PC-3 (cell line): ENCODE measurements around the gene SF3B2. TPM values are rescaled to one million over a fixed set of nuclear protein-coding genes. Genes with fewer than 3 reads are reported as not detected.
"Not testable (repeated sequence)": the region's sequence is repeated elsewhere in the genome, so short reads cannot be mapped to it uniquely, and the experiment has no call there.

Source experiments
- ATAC-seq: fragments of 200-7000 bp; cut with Tn5 transposase; 2 replicates; pipeline ENCODE4 v1.9.1; 2020; ENCODE audit warnings: mild to moderate bottlenecking, moderate library complexity
- BruUV-seq: library from RNA; stranded (reverse); fragments of 400-500 nt; replicated peaks from 2 replicates; lab custom pipeline; 2021; lab: Mats Ljungman, UMichigan
- CTCF ChIA-PET: fragments of 300-600 bp; sonication (Branson Sonifier 250); formaldehyde crosslinking; loops from one replicate; lab custom pipeline; 2022; ENCODE audit warnings: antibody characterized with exemption; lab: Charles Lee
- POLR2A ChIA-PET: fragments of 300-600 bp; sonication (Branson Sonifier 250); formaldehyde crosslinking; loops from one replicate; lab custom pipeline; 2022; ENCODE audit warnings: antibody characterized with exemption; ENCODE audit not compliant: unreplicated experiment; lab: Charles Lee
- DNase-seq: peaks from one replicate; pipeline ENCODE4 v3.0.0-alpha.2; 2015
- H2AFZ ChIP-seq: fragments of 300-600 bp; sonication (generic); 2 replicates; pipeline ENCODE4 v1.6.0; 2016; ENCODE audit warnings: antibody characterized with exemption, low read length
- H3F3A ChIP-seq: fragments of 300-600 bp; sonication (generic); one replicate; pipeline ENCODE4 v1.6.0; 2017; ENCODE audit warnings: antibody characterized with exemption, low read length, control low read depth, mild to moderate bottlenecking; ENCODE audit not compliant: unreplicated experiment
- H3K27ac ChIP-seq: fragments of 300-600 bp; sonication (generic); 2 replicates; pipeline ENCODE4 v1.5.1; 2016; ENCODE audit warnings: mild to moderate bottlenecking, low read length
- H3K27me3 ChIP-seq: fragments of 300-600 bp; sonication (generic); 2 replicates; pipeline ENCODE4 v1.6.1; 2016; ENCODE audit warnings: low read length, mixed read lengths
- H3K36me3 ChIP-seq: fragments of 300-600 bp; sonication (generic); 2 replicates; pipeline ENCODE4 v1.6.1; 2016; ENCODE audit warnings: low read depth, mixed run types, low read length, mixed read lengths
- H3K4me1 ChIP-seq: fragments of 300-600 bp; sonication (generic); 2 replicates; pipeline ENCODE4 v1.5.1; 2016; ENCODE audit warnings: low read length; ENCODE audit not compliant: insufficient read depth
- H3K4me2 ChIP-seq: fragments of 300-600 bp; sonication (generic); 2 replicates; pipeline ENCODE4 v1.6.0; 2016; ENCODE audit warnings: low read length
- H3K4me3 ChIP-seq: fragments of 300-600 bp; sonication (generic); 2 replicates; pipeline ENCODE4 v1.5.1; 2016; ENCODE audit warnings: mild to moderate bottlenecking, low read length, mixed read lengths
- H3K79me2 ChIP-seq: fragments of 300-600 bp; sonication (generic); 2 replicates; pipeline ENCODE4 v1.6.1; 2017; ENCODE audit warnings: low read length, mixed read lengths
- H3K9ac ChIP-seq: fragments of 300-600 bp; sonication (generic); 2 replicates; pipeline ENCODE4 v1.6.0; 2016; ENCODE audit warnings: mild to moderate bottlenecking, low read length
- H3K9me2 ChIP-seq: fragments of 300-600 bp; sonication (generic); replicated peaks from 2 replicates; pipeline ENCODE4 v1.6.1; 2016; ENCODE audit warnings: mixed run types, low read length, mixed read lengths
- H3K9me3 ChIP-seq: fragments of 300-600 bp; sonication (generic); 2 replicates; pipeline ENCODE4 v1.6.1; 2016; ENCODE audit warnings: low read length, mixed read lengths
- H4K20me1 ChIP-seq: fragments of 300-600 bp; sonication (generic); 2 replicates; pipeline ENCODE4 v1.6.1; 2016; ENCODE audit warnings: low read length, mixed read lengths
- EZH2 ChIP-seq: fragments of 300-600 bp; sonication (generic); IDR thresholded peaks from one replicate; pipeline ENCODE4 v1.6.1; 2017; ENCODE audit warnings: antibody characterized with exemption, mild to moderate bottlenecking, low read length; ENCODE audit not compliant: unreplicated experiment
- EZH2phosphoT487 ChIP-seq: fragments of 300-600 bp; sonication (generic); IDR thresholded peaks from 2 replicates; pipeline ENCODE4 v1.6.1; 2018; ENCODE audit warnings: mild to moderate bottlenecking, antibody characterized with exemption, low read length, borderline replicate concordance
- intact Hi-C: fragments of 100-400 bp; cut with micrococcal nuclease; formaldehyde crosslinking; loops from 2 replicates; pipeline ENCODE4 v1.9.0; 2023
- total RNA-seq: library from RNA; depleted of rRNA; stranded (reverse); fragments of >200 nt; gene quantifications from 2 replicates; pipeline ENCODE4 v1.2.3, GENCODE V29; 2014
- TF ChIP-seq, protein P1 (sequence below): fragments of 300-600 bp; sonication (generic); conservative IDR thresholded peaks from 2 replicates; pipeline ENCODE4 v1.5.1; 2017; ENCODE audit warnings: antibody characterized with exemption, low read depth, mild to moderate bottlenecking, low read length

SF3B2 gene
- total RNA-seq, 1 experiment from 2014 or later: 241 TPM

DNA sequence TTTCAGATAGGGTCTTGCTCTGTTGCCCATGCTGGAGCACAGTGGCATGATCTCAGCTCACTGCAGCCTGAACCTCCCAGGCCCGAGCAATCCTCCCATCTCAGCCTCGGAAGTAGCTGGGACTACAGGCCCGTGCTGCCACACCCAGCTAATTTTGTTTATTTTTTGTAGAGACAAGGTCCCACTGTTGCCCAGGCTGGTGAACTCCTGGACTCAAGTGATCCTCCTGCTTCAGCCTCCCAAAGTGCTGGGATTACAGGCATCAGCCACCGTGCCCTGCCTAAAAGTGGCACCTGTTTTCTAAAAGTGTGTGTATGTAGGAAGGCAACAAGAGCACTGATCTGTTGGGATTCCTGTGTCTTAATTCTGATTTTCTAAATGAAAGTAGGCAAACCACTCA, 38.1 kb downstream of the SF3B2 start:
- Histone ChIP-seq H3K4me3 (no peak overlapping the region), H3K27me3 (no peaks in the 10 kb centered on the region), H3K9me3 (no peaks in the 10 kb centered on the region), H3K9me2 (no peaks in the 10 kb centered on the region), H2AFZ (no peak overlapping the region), H4K20me1 (no peaks in the 10 kb centered on the region), H3K9ac (no peak overlapping the region), H3K27ac (no peak overlapping the region), H3K4me1 (no peaks in the 10 kb centered on the region), H3F3A (no peaks in the 10 kb centered on the region), H3K4me2 (no peak overlapping the region), H3K36me3 (no peaks in the 10 kb centered on the region), H3K79me2 (peaks cover 40% of the 10 kb centered on the region)
- CTCF ChIA-PET: no interaction called here
- intact Hi-C loops: no loop called here
- ATAC-seq (no peak), DNase-seq (no peak)
- TF ChIP-seq EZH2phosphoT487 (no peak), EZH2 (no peak)
- TF ChIP-seq, protein P1, sequence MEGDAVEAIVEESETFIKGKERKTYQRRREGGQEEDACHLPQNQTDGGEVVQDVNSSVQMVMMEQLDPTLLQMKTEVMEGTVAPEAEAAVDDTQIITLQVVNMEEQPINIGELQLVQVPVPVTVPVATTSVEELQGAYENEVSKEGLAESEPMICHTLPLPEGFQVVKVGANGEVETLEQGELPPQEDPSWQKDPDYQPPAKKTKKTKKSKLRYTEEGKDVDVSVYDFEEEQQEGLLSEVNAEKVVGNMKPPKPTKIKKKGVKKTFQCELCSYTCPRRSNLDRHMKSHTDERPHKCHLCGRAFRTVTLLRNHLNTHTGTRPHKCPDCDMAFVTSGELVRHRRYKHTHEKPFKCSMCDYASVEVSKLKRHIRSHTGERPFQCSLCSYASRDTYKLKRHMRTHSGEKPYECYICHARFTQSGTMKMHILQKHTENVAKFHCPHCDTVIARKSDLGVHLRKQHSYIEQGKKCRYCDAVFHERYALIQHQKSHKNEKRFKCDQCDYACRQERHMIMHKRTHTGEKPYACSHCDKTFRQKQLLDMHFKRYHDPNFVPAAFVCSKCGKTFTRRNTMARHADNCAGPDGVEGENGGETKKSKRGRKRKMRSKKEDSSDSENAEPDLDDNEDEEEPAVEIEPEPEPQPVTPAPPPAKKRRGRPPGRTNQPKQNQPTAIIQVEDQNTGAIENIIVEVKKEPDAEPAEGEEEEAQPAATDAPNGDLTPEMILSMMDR: no peak
- BruUV-seq: no TSS peak
- POLR2A ChIA-PET: no interaction called here

GRCh38 chr11:66092125-66092524, 40.0 kb downstream of the SF3B2 start:
- H2AFZ ChIP-seq, H3K4me3 ChIP-seq, H3K4me1 ChIP-seq, H4K20me1 ChIP-seq, ATAC-seq, H3K9ac ChIP-seq, H3K9me2 ChIP-seq, DNase-seq, BruUV-seq, intact Hi-C loops, H3K36me3 ChIP-seq, H3K27me3 ChIP-seq, H3K9me3 ChIP-seq, H3F3A ChIP-seq, H3K27ac ChIP-seq, POLR2A ChIA-PET, CTCF ChIA-PET, H3K4me2 ChIP-seq: not testable (repeated sequence)
- H3K79me2 ChIP-seq: peaks cover 26% of the 10 kb centered on the region

- H3K27ac ChIP-seq, H3K4me3 ChIP-seq, ATAC-seq, H3F3A ChIP-seq, H3K36me3 ChIP-seq, H3K4me1 ChIP-seq, H3K4me2 ChIP-seq, H2AFZ ChIP-seq, H3K9me2 ChIP-seq, intact Hi-C loops, POLR2A ChIA-PET, H3K9me3 ChIP-seq, H4K20me1 ChIP-seq, BruUV-seq, H3K27me3 ChIP-seq, DNase-seq, H3K9ac ChIP-seq, CTCF ChIA-PET: not testable (repeated sequence)
- peaks cover 16% of the 10 kb centered on the region; the same call in 1 of the 2 replicates for H3K79me2 ChIP-seq
Measured at GRCh38 chr11:66099746-66100145, 47.6 kb downstream of the SF3B2 start.
